HG02943 (cell line): Measurements from ENCODE around the gene TNKS2.
"Not testable (repeated sequence)": the region's sequence is repeated elsewhere in the genome, so short reads cannot be mapped to it uniquely, and the experiment has no call there.

Experiments
- ATAC-seq: cut with Tn5 transposase; IDR thresholded peaks from one replicate; pipeline ENCODE4 v1.9.1; 2021; ENCODE audit warnings: mild to moderate bottlenecking, low read depth, moderate library complexity; ENCODE audit not compliant: unreplicated experiment

Gene TNKS2

GRCh38 chr10:91788527-91788926, 9.7 kb upstream of the TNKS2 start:
- ATAC-seq = no peak

GRCh38 chr10:91796331-91797047, 1.7 kb upstream of the TNKS2 start:
- peak; percentile 36 for ATAC-seq

- no peak for ATAC-seq
Observed at GRCh38 chr10:91797048-91797690, 1.1 kb upstream of the TNKS2 start.

- ATAC-seq = peak; percentile 45
Observed at GRCh38 chr10:91798649-91799611, 704 bp downstream of the TNKS2 start.

GRCh38 chr10:91799612-91799975, 1.4 kb downstream of the TNKS2 start:
- ATAC-seq = no peak

- ATAC-seq = no peak
Observed at GRCh38 chr10:91800182-91800581, 2.0 kb downstream of the TNKS2 start.

- no peak for ATAC-seq
Observed at GRCh38 chr10:91800756-91801155, 2.5 kb downstream of the TNKS2 start.

GRCh38 chr10:91803386-91804125, 5.3 kb downstream of the TNKS2 start:
- no peak for ATAC-seq

GRCh38 chr10:91804126-91804510, 5.9 kb downstream of the TNKS2 start:
- ATAC-seq = no peak

- no peak for ATAC-seq
Observed at GRCh38 chr10:91805110-91805838, 7.0 kb downstream of the TNKS2 start.

- not testable (repeated sequence) for ATAC-seq
Observed at GRCh38 chr10:91807264-91807663, 9.0 kb downstream of the TNKS2 start.

- no peak for ATAC-seq
Observed at GRCh38 chr10:91813251-91813650, 15.0 kb downstream of the TNKS2 start.

- ATAC-seq = no peak
Observed at GRCh38 chr10:91816981-91817380, 18.8 kb downstream of the TNKS2 start.

GRCh38 chr10:91820144-91820543, 21.9 kb downstream of the TNKS2 start:
- ATAC-seq = no peak

GRCh38 chr10:91824076-91824475, 25.9 kb downstream of the TNKS2 start:
- ATAC-seq = no peak

- ATAC-seq = no peak
Observed at GRCh38 chr10:91829268-91829667, 31.0 kb downstream of the TNKS2 start.

- no peak for ATAC-seq
Observed at GRCh38 chr10:91838199-91838598, 40.0 kb downstream of the TNKS2 start.

GRCh38 chr10:91843083-91843482, 44.9 kb downstream of the TNKS2 start:
- no peak for ATAC-seq

GRCh38 chr10:91856637-91857036, 58.4 kb downstream of the TNKS2 start:
- no peak for ATAC-seq

- ATAC-seq = no peak
Observed at GRCh38 chr10:91860885-91861284, 62.7 kb downstream of the TNKS2 start.
